HL-60 (cell line): Measurements from ENCODE around the gene LRRC41.

Experiments used
- DNase-seq, 2 experiments: peaks; one replicate each; pipeline ENCODE4 v3.0.0-alpha.2; 2010 to 2020; ENCODE audit warnings: low read depth in 1 of 2, low spot score in 1 of 2
- H3K27ac ChIP-seq: fragments of 250-450 bp; sonication (Bioruptor Pico); replicated peaks from 2 replicates; pipeline ENCODE4 v1.5.1; 2020; ENCODE audit warnings: mild to moderate bottlenecking, moderate library complexity
- H3K27me3 ChIP-seq: fragments of 250-450 bp; sonication (Bioruptor Pico); 2 replicates; pipeline ENCODE4 v1.5.1; 2021; ENCODE audit warnings: mild to moderate bottlenecking, moderate library complexity; ENCODE audit not compliant: insufficient read depth, poor library complexity, severe bottlenecking
- H3K4me3 ChIP-seq: replicated peaks from 2 replicates; pipeline ENCODE4 v1.5.1; 2011; ENCODE audit warnings: mild to moderate bottlenecking, control low read depth, low read length; ENCODE audit not compliant: insufficient read depth
- GABPA ChIP-seq: IDR thresholded peaks from 2 replicates; pipeline ENCODE4 v1.6.1; 2012; ENCODE audit warnings: low read depth
- POLR2AphosphoS5 ChIP-seq: IDR thresholded peaks from 2 replicates; pipeline ENCODE4 v1.6.1; 2012; ENCODE audit warnings: low read depth
- SPI1 ChIP-seq: IDR thresholded peaks from 2 replicates; pipeline ENCODE4 v1.6.1; 2012; ENCODE audit warnings: low read depth, mild to moderate bottlenecking, borderline replicate concordance
- TF ChIP-seq, protein P1 (sequence below): IDR thresholded peaks from one replicate; pipeline ENCODE4 v1.5.1; 2011; ENCODE audit warnings: low read length, control low read depth, inconsistent platforms; ENCODE audit not compliant: insufficient read depth
- TF ChIP-seq, protein P2 (sequence below): IDR thresholded peaks from 2 replicates; pipeline ENCODE4 v1.6.1; 2012; ENCODE audit warnings: low read depth; ENCODE audit not compliant: insufficient replicate concordance

Gene LRRC41

DNA sequence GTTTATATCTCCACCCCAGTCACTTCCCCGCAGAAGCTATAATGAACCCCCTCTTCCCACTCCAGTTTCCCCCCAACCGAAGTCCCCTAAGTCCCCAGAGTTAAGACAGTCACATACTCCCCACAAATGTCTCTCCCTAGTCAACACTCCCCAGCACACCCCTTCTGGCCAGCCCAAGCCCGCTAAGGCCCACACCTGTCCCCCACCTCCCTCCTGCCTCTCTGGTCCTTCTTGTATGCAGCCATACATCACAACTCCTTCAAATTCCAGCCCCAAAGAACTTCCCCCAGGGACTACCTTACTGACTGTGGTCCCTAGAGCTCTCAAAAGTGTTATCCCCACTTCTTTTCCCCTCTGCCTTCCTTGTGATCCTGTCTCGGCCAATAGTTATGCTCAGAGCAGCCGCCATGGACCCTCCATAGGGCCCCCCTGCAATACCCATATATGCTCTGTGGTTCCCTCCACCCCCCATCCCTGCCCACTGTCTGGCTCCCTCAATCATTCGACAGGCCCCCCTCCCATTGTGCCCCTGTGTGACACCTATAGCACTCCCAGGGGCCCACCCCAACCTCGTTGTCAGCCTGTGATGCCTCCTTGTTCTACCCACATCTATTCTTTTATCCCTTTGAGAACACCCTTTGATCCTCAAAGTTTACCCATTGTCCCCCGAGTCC, 39.4 kb upstream of the LRRC41 start:
- Histone ChIP-seq H3K4me3 (no peak overlapping the region), H3K27ac (no peak overlapping the region), H3K27me3 (no peaks in the 10 kb centered on the region)
- no peak for DNase-seq
- TF ChIP-seq GABPA (no peak), POLR2AphosphoS5 (no peak), SPI1 (no peak)
- TF ChIP-seq, protein P1, sequence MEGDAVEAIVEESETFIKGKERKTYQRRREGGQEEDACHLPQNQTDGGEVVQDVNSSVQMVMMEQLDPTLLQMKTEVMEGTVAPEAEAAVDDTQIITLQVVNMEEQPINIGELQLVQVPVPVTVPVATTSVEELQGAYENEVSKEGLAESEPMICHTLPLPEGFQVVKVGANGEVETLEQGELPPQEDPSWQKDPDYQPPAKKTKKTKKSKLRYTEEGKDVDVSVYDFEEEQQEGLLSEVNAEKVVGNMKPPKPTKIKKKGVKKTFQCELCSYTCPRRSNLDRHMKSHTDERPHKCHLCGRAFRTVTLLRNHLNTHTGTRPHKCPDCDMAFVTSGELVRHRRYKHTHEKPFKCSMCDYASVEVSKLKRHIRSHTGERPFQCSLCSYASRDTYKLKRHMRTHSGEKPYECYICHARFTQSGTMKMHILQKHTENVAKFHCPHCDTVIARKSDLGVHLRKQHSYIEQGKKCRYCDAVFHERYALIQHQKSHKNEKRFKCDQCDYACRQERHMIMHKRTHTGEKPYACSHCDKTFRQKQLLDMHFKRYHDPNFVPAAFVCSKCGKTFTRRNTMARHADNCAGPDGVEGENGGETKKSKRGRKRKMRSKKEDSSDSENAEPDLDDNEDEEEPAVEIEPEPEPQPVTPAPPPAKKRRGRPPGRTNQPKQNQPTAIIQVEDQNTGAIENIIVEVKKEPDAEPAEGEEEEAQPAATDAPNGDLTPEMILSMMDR = no peak
- TF ChIP-seq, protein P2, sequence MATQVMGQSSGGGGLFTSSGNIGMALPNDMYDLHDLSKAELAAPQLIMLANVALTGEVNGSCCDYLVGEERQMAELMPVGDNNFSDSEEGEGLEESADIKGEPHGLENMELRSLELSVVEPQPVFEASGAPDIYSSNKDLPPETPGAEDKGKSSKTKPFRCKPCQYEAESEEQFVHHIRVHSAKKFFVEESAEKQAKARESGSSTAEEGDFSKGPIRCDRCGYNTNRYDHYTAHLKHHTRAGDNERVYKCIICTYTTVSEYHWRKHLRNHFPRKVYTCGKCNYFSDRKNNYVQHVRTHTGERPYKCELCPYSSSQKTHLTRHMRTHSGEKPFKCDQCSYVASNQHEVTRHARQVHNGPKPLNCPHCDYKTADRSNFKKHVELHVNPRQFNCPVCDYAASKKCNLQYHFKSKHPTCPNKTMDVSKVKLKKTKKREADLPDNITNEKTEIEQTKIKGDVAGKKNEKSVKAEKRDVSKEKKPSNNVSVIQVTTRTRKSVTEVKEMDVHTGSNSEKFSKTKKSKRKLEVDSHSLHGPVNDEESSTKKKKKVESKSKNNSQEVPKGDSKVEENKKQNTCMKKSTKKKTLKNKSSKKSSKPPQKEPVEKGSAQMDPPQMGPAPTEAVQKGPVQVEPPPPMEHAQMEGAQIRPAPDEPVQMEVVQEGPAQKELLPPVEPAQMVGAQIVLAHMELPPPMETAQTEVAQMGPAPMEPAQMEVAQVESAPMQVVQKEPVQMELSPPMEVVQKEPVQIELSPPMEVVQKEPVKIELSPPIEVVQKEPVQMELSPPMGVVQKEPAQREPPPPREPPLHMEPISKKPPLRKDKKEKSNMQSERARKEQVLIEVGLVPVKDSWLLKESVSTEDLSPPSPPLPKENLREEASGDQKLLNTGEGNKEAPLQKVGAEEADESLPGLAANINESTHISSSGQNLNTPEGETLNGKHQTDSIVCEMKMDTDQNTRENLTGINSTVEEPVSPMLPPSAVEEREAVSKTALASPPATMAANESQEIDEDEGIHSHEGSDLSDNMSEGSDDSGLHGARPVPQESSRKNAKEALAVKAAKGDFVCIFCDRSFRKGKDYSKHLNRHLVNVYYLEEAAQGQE = no peak

DNA sequence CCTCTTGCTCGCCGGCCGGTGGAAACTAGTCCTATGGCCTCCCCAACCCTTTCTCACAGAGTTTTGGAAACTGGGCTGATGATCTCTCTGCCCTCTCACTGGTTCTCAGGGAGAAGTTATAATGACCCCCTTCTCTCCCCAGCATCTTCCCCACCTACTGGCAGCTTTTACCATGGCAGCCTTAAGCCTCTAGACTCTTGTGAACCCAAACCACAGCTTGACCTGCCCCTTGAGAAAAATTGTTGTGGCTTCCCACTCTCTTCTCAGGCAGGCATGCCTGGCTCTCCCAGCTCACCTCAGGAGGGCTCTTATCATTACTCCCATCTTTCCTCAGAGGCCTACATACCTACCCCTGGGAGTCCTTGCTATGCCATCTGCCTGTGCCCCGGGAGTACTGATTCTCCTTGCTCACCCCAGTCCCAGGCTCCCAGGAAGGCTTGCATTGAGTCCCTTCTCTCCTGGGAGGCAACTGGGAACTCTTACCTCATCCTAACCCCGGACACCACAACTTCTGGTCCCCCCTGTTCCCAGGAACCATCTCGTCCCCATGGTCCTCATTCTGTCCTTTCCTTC, 38.8 kb upstream of the LRRC41 start:
- peak; percentile 12 to 18 for DNase-seq
- H3K4me3 ChIP-seq = no peak overlapping the region
- TF ChIP-seq, protein P1 = peak; percentile 40
- TF ChIP-seq, protein P2 = no peak
- H3K27me3 ChIP-seq = no peaks in the 10 kb centered on the region
- H3K27ac ChIP-seq = no peak overlapping the region

DNA sequence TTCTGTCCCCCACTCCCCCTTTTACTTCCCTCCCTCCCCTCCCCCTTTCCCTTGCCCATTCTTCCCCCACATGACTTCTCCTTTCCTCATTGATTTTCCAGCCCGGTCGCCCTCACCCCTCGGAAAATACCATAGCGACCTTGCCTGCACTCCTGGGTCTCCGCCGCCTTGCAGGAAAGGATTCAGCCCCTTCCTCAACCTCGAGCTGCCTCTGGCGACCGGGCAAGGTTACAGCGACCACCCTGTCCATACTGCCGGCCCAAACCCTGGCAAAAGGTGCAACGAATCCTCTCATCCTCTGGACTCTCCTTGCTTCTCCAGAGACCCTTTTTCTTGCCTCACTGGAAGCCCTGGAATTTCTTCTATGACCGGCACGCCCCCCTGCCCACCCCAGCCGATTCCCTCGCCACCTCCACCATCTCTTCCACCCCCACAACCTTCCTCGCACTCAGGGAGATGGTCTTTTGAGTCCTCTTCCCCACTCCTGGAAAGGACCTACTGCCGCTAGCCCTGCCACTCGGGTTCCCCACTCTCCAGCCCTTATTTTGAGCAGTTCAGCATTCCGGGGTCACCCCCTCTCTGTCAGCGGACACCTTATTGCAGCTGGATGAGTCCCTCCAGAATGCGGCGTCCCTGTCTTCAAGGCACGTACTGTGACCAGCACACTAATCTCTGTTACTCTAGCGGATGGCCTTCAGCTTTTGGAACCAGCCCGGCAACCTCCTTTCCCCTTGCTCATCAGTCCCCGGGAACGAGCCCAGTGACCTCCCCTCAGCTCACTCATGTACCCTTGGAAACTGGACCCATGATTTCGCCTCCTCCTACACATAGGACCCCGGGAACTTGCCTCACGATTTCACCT, 38.0 kb upstream of the LRRC41 start:
- no peak for DNase-seq
- Histone ChIP-seq H3K4me3 (peak overlapping the region; percentile 62), H3K27ac (peak overlapping the region; percentile 93), H3K27me3 (no peaks in the 10 kb centered on the region)
- TF ChIP-seq, protein P2 = no peak
- TF ChIP-seq GABPA = no peak
- TF ChIP-seq, protein P1 = no peak
- TF ChIP-seq SPI1 = no peak
- TF ChIP-seq POLR2AphosphoS5 = no peak
